Sigmoid colon (tissue), 4 donors: Measurements from ENCODE around the gene RFX4.

ENCODE experiments used
- EP300 ChIP-seq, 4 donors: sonication (generic); formaldehyde crosslinking; IDR thresholded peaks; one replicate each; pipeline ENCODE4 v1.6.1; 2017; ENCODE audit warnings: antibody characterized with exemption in 4 of 4
- POLR2A ChIP-seq, 2 donors: fragments of 450-650 bp; IDR thresholded peaks; one replicate each; pipeline ENCODE4 v1.6.1; 2016; ENCODE audit warnings: antibody characterized with exemption in 2 of 2, mild to moderate bottlenecking in 2 of 2, moderate library complexity in 2 of 2
- POLR2AphosphoS5 ChIP-seq, 4 donors: sonication (generic); formaldehyde crosslinking; IDR thresholded peaks; one replicate each; pipeline ENCODE4 v1.6.1; 2017; ENCODE audit warnings: antibody characterized with exemption in 4 of 4
- TF ChIP-seq, protein P1 (sequence below), 4 experiments: fragments of 450-650 bp in 3 of 4; fragments of 200-600 bp in 1 of 4; IDR thresholded peaks; one replicate each; pipeline ENCODE4 v1.5.1; 2016 to 2019; ENCODE audit warnings: antibody characterized with exemption in 4 of 4, mild to moderate bottlenecking in 3 of 4, moderate library complexity in 2 of 4

DNA sequence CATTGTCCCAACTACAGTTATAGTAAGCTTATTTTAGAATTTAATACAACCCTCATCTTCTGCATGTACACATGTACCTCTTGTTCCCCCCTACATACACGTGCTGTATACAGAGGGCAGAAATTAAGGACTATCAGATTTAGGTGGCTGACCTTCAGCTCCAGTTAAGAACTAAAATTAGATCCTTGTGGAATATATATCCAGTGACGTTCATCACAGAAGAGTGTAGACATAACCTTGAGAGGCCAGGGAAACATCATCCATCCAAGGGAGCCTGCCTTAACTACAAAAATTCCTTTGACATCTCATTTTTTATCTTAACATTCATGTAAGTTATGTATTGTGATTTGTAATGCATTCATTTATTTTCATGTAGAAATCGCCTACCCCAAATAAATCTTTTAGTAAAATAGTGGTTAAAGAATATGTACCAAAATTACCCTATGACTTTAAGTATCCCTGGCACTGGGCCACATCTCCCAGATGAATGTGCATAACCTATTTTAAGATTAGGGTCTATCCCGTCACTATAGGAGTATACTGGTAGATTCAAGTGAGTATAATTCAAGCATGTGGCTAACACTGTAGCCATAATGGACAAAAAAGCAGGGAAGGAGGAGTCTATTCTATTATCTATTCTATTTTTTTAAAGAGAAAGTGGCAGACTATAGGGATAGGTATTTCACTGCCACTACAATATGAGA is 219.2 kb downstream of the RFX4 start:
- TF ChIP-seq POLR2A (IDR thresholded peaks at IDR 0.05) (no peak), EP300 (IDR thresholded peaks at IDR 0.05) (no peak), POLR2AphosphoS5 (IDR thresholded peaks at IDR 0.05) (no peak)
- TF ChIP-seq, protein P1, sequence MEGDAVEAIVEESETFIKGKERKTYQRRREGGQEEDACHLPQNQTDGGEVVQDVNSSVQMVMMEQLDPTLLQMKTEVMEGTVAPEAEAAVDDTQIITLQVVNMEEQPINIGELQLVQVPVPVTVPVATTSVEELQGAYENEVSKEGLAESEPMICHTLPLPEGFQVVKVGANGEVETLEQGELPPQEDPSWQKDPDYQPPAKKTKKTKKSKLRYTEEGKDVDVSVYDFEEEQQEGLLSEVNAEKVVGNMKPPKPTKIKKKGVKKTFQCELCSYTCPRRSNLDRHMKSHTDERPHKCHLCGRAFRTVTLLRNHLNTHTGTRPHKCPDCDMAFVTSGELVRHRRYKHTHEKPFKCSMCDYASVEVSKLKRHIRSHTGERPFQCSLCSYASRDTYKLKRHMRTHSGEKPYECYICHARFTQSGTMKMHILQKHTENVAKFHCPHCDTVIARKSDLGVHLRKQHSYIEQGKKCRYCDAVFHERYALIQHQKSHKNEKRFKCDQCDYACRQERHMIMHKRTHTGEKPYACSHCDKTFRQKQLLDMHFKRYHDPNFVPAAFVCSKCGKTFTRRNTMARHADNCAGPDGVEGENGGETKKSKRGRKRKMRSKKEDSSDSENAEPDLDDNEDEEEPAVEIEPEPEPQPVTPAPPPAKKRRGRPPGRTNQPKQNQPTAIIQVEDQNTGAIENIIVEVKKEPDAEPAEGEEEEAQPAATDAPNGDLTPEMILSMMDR (IDR thresholded peaks at IDR 0.05): no peak
